ENCODE data around the gene GNG13.
"Not testable (repeated sequence)": the region's sequence is repeated elsewhere in the genome, so short reads cannot be mapped to it uniquely, and the experiment has no call there.

The GNG13 gene

GRCh38 chr16:776824-777223 lies 23.7 kb downstream of the GNG13 start:
- no peak for DNase-seq

GRCh38 chr16:776298-776697 lies 24.2 kb downstream of the GNG13 start:
- DNase-seq, result not testable (repeated sequence)

GRCh38 chr16:775236-775796 lies 25.2 kb downstream of the GNG13 start:
- DNase-seq, result no peak

- no peak for DNase-seq
Observed at GRCh38 chr16:774086-775001, 26.2 kb downstream of the GNG13 start.

GRCh38 chr16:772959-773358 lies 27.6 kb downstream of the GNG13 start:
- DNase-seq, result no peak

- DNase-seq, result no peak
Observed at GRCh38 chr16:770411-770810, 30.1 kb downstream of the GNG13 start.

GRCh38 chr16:769934-770333 lies 30.6 kb downstream of the GNG13 start:
- no peak for DNase-seq

- DNase-seq, result no peak
Observed at GRCh38 chr16:769184-769784, 31.2 kb downstream of the GNG13 start.

GRCh38 chr16:768428-768827 lies 32.1 kb downstream of the GNG13 start:
- no peak for DNase-seq

- no peak for DNase-seq
Observed at GRCh38 chr16:767743-768235, 32.7 kb downstream of the GNG13 start.

GRCh38 chr16:766820-767640 lies 33.5 kb downstream of the GNG13 start:
- no peak for DNase-seq

- DNase-seq, result no peak
Observed at GRCh38 chr16:766008-766819, 34.3 kb downstream of the GNG13 start.

GRCh38 chr16:765488-765865 lies 35.1 kb downstream of the GNG13 start:
- no peak for DNase-seq

GRCh38 chr16:764848-765487 lies 35.6 kb downstream of the GNG13 start:
- no peak for DNase-seq

GRCh38 chr16:764184-764750 lies 36.3 kb downstream of the GNG13 start:
- DNase-seq, result no peak

- no peak for DNase-seq
Observed at GRCh38 chr16:763369-764183, 37.0 kb downstream of the GNG13 start.

- no peak for DNase-seq
Observed at GRCh38 chr16:762595-763268, 37.8 kb downstream of the GNG13 start.

- DNase-seq, result no peak
Observed at GRCh38 chr16:761625-762513, 38.7 kb downstream of the GNG13 start.
